Colonic mucosa (tissue), 4 donors: ENCODE results near the gene PTMA. TPM values are rescaled to one million over a fixed set of nuclear protein-coding genes. Genes with fewer than 3 reads are reported as not detected.

Source experiments
- DNase-seq: peaks from one replicate; pipeline ENCODE4 v3.0.0-alpha.2; 2020
- H3K27ac ChIP-seq: fragments of 200-600 bp; one replicate; pipeline ENCODE4 v1.8.0; 2021
- H3K27me3 ChIP-seq: fragments of 200-600 bp; one replicate; pipeline ENCODE4 v1.8.0; 2021
- H3K36me3 ChIP-seq: fragments of 200-600 bp; one replicate; pipeline ENCODE4 v1.8.0; 2021
- H3K4me1 ChIP-seq: fragments of 200-600 bp; one replicate; pipeline ENCODE4 v1.8.0; 2021; ENCODE audit warnings: mild to moderate bottlenecking
- H3K4me3 ChIP-seq: fragments of 200-600 bp; one replicate; pipeline ENCODE4 v1.8.0; 2021
- H3K9ac ChIP-seq, 2 donors: one replicate each; pipeline ENCODE4 v1.7.0; 2013; ENCODE audit warnings: control low read depth in 2 of 2, low read depth in 2 of 2, low read length in 2 of 2
- H3K9me3 ChIP-seq: fragments of 200-600 bp; one replicate; pipeline ENCODE4 v1.8.0; 2021
- intact Hi-C: fragments of 100-400 bp; cut with DNase I; formaldehyde crosslinking; loops from one replicate; pipeline ENCODE4 v1.14.1; 2022
- total RNA-seq, 2 donors: library from RNA; stranded (reverse); fragmentation: NEBNext Ultra II Directional in 1 of 2; extraction: Animal tissue kit (Norgen Biotek cat#: 25700) in 1 of 2; gene quantifications; one replicate each; pipeline ENCODE4 v1.2.1, GENCODE V29; 2021
- TF ChIP-seq, protein P1 (sequence below): fragments of 200-600 bp; IDR thresholded peaks from one replicate; pipeline ENCODE4 v1.8.0; 2022; ENCODE audit warnings: antibody characterized with exemption, mild to moderate bottlenecking
- donor health status: healthy.
- donor health status: DM: no; HTN: no; CAD: no.
- donor health status: DM: no; HTN: no; CAD: no.

PTMA gene
- total RNA-seq, 2 donors from 2014 or later: 1,195 to 1,836 TPM

DNA sequence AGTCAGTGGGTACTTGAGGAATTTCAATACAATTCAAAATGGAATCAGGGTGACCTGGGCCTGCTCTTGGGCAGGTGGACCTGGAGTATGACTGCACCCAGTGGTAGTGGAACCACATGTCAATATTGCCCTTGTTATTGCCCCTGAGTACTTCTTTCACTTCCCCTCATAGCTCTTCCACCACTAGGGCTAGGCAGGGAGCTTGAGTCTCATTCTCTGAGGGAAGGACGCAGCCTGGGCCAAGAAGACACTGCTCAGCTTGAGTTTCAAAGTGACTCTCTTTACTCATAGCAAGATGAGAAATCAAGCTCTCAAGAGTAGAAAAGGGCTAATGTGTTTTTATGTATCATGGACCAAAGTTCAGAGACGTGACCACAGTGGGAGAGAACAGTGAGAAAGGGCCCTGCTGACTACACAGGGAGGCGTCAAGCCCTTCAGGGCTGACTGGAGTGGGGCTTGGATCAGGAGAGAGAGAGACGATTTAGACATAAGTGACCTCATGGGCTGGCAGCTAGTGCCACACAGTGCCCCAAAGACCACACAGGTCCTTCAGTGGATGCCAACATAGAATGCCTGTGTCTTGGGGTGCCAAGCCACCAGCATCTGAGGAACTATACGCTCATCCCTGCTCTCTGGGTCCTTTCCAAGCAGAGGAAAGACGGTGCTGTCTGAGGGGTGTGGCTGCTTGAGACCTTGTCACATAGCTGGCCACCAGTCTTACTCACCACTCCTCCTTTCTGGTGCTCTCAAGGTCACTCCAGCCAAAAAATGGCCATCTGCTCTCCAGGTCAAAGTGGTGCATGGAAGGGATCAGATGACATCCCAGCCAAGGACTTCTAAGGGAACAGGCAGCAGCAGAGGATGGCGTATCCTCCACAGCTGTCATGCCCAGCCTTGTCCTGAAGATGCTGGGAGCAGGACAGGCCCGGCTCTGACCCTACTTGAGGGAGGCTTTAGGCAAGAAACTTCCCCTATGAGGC, 13.0 kb downstream of the PTMA start:
- Histone ChIP-seq H3K36me3 (no peaks in the 10 kb centered on the region), H3K4me3 (no peak overlapping the region), H3K9ac (no peak overlapping the region), H3K4me1 (no peaks in the 10 kb centered on the region), H3K27ac (no peak overlapping the region), H3K27me3 (no peaks in the 10 kb centered on the region), H3K9me3 (no peaks in the 10 kb centered on the region)
- intact Hi-C loops: no loop called here
- no peak for DNase-seq
- TF ChIP-seq, protein P1, sequence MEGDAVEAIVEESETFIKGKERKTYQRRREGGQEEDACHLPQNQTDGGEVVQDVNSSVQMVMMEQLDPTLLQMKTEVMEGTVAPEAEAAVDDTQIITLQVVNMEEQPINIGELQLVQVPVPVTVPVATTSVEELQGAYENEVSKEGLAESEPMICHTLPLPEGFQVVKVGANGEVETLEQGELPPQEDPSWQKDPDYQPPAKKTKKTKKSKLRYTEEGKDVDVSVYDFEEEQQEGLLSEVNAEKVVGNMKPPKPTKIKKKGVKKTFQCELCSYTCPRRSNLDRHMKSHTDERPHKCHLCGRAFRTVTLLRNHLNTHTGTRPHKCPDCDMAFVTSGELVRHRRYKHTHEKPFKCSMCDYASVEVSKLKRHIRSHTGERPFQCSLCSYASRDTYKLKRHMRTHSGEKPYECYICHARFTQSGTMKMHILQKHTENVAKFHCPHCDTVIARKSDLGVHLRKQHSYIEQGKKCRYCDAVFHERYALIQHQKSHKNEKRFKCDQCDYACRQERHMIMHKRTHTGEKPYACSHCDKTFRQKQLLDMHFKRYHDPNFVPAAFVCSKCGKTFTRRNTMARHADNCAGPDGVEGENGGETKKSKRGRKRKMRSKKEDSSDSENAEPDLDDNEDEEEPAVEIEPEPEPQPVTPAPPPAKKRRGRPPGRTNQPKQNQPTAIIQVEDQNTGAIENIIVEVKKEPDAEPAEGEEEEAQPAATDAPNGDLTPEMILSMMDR: no peak

DNA sequence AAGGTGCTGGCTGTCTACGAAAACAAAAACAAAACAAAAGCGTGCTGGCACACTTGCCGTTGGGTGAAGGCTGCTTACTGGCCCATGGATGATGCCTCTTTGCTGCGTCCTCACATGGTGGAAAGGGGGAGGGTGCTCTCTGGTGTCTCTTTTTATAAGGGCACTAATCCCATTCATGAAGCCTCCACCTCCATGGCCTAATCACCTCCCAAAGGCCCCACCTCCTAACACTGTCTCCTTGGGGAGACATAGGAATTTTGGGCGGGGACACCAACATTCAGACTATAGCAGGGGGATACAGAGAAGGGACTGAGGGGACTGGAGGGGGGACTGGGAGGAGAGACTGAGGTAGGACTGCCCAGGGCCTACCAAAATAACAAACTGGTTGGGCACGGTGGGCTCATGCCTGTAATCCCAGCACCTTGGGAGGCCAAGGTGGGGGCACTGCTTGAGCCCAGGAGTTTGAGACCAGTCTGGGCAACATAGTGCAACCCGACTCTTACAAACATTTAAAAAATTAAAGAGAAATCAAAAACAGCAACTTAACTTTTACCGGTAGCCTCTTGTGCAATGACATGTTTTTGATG, 14.5 kb downstream of the PTMA start:
- Histone ChIP-seq H3K9ac (no peak overlapping the region), H3K36me3 (no peaks in the 10 kb centered on the region), H3K4me1 (no peaks in the 10 kb centered on the region), H3K27ac (no peak overlapping the region), H3K9me3 (no peaks in the 10 kb centered on the region), H3K4me3 (no peak overlapping the region), H3K27me3 (no peaks in the 10 kb centered on the region)
- TF ChIP-seq, protein P1: no peak
- DNase-seq: no peak
- intact Hi-C loops: no loop called here

DNA sequence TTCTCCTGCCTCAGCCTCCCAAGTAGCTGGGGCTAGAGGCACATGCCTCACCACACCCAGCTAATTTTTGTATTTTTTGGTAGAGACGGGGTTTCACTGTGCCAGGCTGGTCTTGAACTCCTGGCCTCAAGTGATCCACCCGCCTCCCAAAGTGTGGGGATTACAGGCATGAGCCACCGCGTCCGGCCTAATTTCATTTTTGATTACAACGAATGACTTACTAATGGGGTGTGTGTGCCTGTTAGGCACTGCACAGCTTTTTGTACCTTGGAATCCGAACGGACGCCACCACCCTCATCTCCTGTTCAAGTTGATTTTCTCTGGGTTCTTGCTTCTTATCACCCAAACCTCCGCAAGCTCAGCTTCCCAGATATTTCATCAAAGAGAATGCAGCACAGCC, 17.2 kb downstream of the PTMA start:
- intact Hi-C loops: no loop called here
- Histone ChIP-seq H3K4me1 (no peaks in the 10 kb centered on the region), H3K4me3 (no peak overlapping the region), H3K9ac (no peak overlapping the region), H3K27ac (no peak overlapping the region), H3K9me3 (no peaks in the 10 kb centered on the region), H3K27me3 (no peaks in the 10 kb centered on the region), H3K36me3 (no peaks in the 10 kb centered on the region)
- DNase-seq: no peak
- TF ChIP-seq, protein P1: no peak

DNA sequence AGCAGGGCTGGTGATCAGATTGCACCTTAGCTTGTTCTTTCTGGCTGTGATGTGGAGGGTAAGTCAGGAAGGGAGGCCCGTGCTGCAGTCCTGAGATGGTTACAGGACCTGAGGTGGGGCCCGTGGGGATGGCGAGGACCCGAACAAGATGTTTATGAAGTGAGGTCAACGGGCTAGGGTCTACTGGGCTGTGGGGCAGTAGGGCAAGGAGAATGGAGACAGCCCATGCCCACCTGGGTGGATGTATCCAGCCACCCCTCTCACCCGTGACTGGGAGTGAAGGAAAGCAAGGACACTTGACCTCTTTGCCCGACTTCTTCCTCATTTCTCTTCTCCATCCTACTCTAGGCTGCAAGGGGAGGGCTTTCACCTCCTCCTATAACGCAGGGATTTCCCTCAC, 18.0 kb downstream of the PTMA start:
- Histone ChIP-seq H3K27me3 (no peaks in the 10 kb centered on the region), H3K9ac (no peak overlapping the region), H3K9me3 (no peaks in the 10 kb centered on the region), H3K4me1 (no peaks in the 10 kb centered on the region), H3K27ac (no peak overlapping the region), H3K36me3 (no peaks in the 10 kb centered on the region), H3K4me3 (no peak overlapping the region)
- TF ChIP-seq, protein P1: no peak
- no peak for DNase-seq
- intact Hi-C loops: no loop called here

DNA sequence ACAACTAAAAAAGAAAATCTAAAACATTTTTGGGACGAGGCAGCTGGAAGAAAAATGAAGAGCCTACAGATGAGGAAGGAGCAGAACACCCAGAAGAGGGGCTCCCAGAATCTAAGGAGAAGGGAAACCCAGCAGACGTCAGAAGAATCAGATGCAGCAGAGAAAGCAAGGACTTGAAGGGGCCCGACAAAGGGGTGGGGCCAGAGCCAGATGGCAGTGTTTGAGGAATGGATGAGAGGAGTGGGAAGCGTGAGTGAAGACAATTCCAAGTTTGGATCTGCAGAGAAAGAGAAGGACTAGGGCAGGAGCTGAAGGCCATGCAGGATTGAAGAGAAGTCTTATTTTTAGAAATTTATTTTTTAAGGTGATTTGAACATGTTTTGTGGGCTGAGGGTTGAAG, 19.3 kb downstream of the PTMA start:
- TF ChIP-seq, protein P1: no peak
- Histone ChIP-seq H3K9me3 (no peaks in the 10 kb centered on the region), H3K27me3 (no peaks in the 10 kb centered on the region), H3K9ac (no peak overlapping the region), H3K27ac (no peak overlapping the region), H3K4me1 (no peaks in the 10 kb centered on the region), H3K4me3 (no peak overlapping the region), H3K36me3 (no peaks in the 10 kb centered on the region)
- no peak for DNase-seq
- intact Hi-C loops: no loop called here
